SH-SY5Y (cell line): Measurements from ENCODE around the gene NEUROD2.

Experiments
- GATA2 ChIP-seq: IDR thresholded peaks from 2 replicates; pipeline ENCODE4 v1.6.1; 2011; ENCODE audit warnings: mild to moderate bottlenecking, low read depth, low read length
- GATA3 ChIP-seq: IDR thresholded peaks from 2 replicates; pipeline ENCODE4 v1.6.1; 2011; ENCODE audit warnings: low read depth, mild to moderate bottlenecking, low read length, moderate library complexity

NEUROD2 gene

DNA sequence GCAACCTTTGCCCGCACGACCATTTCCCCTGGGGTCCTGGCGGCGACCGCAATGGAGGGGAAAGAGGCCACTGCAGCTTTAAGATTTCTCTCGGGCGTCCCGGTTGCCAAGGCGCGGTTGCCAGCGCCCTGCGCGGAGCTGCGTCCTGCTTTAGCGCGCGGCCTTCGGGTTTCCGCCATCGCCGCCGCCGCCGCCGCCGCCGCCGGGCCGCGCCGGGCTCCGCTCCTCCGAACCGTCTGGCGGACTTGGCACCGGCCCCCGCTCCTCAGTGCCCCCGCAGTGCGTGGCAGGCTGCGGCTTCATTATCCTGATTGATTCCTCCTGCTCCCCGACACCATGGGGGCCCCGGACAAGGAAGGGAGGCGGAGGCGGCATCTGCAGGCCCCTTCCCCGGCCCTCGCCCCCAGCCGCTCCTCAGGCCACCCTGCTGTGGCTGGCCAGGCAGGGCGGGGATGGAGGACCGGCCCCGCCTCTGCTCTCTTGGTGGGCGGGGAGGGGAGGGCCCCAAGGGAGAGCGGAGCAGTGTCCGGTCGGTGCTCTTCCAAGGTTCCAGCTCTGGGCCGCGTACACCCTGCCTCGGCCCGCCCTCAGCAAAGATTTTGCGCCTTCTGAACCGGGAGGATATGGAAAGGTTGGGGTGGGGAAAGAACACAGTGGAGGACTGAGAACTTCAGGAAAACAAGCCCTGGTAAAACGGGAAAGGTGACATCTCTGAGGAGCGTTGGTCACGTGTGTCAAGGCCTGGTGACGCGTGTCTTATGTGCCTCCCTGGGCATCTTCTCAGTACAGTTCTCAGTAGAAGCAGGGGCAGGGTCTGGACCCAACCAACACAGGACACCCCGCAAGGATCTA lies 34.0 kb downstream of the NEUROD2 start:
- no peak for TF ChIP-seq GATA3
- no peak for TF ChIP-seq GATA2

DNA sequence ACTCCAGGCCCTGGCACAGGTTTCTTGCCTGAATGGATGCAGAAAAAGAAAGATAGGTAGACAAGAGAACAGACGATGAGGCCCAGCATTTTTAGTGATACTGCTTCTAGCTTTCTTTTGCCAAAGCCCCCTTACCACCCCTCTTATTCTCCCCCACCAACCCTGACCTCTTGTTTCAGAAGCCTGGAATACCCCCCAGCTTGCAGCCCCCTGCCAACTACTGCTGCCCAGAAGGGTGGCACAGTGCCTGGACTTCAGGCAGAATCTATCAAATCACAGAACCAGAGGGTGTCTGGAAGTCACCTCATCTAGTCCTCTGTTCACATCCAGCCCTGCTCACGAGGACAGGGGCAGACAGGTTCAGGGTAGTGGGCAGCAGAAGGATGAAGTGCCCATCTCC lies 35.6 kb downstream of the NEUROD2 start:
- TF ChIP-seq GATA3 (no peak), GATA2 (no peak)

DNA sequence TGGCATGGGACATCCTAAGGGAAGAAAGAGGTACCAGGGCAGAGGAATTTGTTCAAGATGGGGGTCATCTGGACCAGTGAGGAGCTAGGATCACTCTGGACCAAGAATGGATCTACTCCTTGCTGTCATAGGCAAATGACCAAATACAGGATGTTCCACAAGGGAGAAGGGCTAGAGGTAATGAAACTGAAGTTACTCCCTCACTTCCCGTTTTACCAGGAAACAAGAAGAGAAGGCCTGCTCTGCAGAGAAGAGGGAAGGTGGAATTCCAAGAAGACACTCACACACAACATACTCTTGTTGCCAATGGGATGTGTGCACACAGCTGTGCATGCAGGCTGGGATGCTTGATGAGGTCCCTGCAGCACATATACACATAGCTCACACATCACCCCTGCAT lies 38.6 kb downstream of the NEUROD2 start:
- TF ChIP-seq GATA3 (no peak), GATA2 (no peak)

DNA sequence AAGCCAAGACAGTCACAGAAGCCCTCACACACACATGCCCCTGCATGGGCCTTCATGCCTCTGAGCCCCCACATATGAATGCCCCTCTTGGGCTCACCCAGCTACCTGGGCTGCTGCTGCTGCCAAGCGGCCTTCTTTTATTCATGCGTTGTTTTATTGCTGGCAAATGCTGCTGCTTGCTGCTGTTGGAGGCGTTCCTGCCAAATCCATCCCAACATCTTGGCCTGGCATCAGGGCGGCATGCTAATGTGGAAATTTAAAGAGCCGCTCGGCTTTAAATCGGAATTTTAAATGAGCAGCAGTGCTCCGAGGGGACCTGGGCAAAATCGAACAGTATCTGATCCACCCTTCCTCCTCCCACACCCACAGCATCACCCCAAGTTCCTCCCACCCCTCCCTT lies 39.0 kb downstream of the NEUROD2 start:
- no peak for TF ChIP-seq GATA3
- no peak for TF ChIP-seq GATA2

DNA sequence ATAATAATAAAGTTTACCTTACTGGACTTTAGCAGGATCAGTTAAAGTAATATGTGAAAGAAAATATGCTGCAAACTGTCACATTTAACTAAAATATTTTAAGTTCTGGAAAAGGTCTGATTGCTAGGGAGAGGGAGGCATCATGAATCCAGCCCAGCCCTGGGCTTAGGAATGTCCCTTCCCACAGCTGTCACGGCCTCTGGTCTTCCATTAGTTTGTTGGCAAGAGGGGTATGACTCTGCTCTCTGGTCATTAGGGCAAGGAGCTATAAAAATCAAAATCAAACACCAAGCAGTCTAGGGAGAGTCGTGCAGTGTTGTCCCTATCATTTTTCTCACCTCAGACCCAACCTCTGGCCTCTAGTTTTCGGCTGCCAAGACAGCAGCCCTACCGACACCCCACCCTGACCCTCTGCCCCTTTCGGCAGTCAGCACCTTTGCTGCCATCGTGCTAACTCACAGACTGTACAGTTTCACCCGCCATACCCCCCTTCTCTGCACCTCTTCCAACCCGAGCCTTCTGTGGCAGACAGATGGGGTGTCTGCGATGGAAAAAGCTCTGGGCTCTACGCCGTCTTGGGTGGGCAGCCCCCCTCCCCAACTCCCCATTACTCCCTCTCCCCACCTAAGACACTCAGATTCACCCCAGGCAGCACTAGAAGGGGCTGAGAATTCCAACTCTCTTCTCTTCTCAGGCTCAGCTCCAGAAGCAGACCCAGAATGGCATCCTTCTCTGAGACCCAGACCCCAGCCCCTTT lies 41.4 kb downstream of the NEUROD2 start:
- no peak for TF ChIP-seq GATA3
- no peak for TF ChIP-seq GATA2

DNA sequence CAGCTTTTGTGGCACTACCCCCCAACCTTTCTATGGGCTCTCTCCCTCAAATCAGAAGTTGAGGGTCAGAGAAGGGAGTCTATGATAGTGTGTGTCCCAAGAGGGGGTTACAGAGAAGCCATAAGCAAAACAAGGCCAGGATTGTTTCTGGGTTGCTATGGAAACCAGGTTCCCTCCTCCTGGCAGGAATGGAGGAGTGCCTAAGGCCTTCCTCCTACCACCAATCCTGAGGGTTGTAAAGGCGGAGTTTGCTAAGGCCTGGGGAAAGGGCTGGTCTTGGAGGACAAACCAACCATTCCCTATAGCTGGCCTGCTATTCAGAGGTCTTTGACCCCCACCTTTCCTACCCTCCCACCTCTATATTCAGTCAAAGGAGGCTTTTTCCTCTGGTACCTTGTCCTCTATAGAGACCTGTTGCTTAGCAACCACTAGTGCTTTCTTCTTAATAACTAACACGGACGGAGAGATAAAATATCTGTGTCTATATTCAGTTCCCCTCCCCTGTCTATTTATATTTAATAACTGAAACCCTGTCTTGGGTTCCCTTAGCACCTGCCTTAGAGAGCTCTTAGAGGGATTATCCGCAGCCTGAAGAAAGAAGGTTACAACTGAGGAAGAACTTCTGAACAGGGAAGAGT lies 43.4 kb downstream of the NEUROD2 start:
- no peak for TF ChIP-seq GATA2
- TF ChIP-seq GATA3 = no peak

DNA sequence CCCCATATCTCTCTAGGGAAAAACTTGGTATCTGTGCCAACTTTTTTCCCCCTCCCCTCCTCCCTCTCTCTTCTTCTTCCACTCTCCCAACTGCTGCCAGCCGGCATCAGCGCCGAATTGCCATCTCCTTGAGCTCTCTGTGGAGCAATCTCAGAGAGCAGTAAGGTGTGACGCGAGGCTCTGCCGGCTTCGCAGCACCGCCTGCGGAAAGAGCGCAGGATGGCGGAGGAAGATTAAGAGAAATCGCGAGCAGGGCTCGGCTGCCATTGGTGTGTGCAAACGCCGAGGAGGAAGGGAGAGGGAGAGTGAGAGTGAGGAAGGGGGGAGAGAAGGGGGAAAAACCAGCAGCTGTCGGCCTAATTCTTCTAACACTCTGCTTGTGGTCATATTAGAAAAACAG lies 44.2 kb downstream of the NEUROD2 start:
- TF ChIP-seq GATA3 (no peak), GATA2 (no peak)

DNA sequence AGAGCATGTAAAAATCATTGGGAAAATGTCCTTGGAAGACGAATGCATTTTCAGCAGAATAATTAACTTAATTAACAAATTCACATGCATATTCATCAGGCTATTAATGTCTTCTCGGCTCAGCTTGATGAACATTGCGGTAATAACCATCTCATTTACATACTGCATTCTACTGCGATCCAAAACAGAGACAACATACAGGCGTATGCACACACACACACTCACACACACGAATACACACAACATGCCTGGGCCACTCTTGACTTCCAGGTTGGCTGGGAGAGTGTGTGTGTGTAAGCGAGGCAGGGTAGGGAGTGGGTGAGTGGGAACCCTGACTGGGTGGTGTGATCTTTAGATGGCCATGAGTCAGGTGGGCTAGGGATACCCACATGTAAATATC lies 44.7 kb downstream of the NEUROD2 start:
- TF ChIP-seq GATA2 = no peak

DNA sequence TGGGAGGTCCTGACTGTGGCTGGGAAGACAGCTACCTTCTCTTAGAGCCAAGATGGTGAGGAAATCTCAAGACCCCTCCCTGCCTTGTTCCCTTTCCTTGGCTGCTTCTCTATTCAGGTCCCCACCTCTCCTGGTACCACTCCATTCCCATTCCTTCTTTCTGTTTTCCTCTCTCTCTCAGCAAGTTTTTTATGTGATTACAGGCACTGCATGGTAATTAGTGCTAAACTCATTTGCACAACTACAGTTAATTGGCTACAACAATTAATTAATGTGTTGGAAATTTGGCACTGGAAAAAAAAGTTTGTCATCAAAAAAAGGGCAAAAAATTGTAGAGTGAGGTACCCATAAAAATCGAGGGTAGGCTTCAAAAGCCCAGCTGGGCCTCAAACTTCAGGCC lies 45.3 kb downstream of the NEUROD2 start:
- TF ChIP-seq GATA2 = no peak
- no peak for TF ChIP-seq GATA3

DNA sequence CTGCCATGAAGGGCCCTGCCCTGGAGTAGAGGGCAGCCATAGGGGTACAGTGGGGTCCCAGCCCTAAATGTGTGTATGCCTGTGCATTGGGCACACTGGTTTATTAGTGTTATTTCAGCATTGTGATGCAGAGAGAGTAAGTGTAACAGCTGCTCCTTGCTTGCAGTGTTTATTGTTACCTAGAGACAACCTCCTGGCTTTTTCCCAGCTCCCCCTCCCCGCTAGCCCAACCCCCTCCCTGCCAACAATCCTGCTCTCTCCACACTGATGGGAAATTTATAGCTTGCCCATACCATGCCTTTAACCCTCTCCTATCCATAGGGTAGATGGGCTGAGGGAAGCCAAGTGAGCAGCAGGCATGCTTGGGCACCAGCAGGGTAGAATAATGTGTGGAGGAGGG lies 51.3 kb downstream of the NEUROD2 start:
- TF ChIP-seq GATA2 (no peak), GATA3 (no peak)

DNA sequence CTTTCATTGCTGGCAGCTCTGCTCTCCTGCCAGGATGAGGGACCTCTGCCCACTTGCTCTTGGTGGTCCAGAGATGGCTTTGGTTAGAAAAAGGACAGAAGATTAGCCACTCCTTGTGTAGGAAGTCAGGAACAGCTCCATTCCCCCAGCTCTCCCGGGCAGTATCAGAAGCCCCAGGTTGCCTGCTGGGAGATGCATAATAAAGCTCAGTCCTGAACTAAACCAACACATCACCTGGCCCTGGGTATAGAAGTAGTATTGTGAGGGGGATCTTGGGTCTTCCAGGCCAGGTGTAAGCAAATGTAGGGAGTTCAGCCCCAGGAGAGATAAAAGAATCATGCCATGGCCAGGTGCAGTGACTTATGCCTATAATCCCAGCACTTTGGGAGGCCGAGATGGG lies 52.4 kb downstream of the NEUROD2 start:
- no peak for TF ChIP-seq GATA2
- TF ChIP-seq GATA3 = no peak
